K562 (cell line): ENCODE measurements around the gene GJC2. TPM values are rescaled to one million over a fixed set of nuclear protein-coding genes. Genes with fewer than 3 reads are reported as not detected.
A peak's percentile ranks its signal among the peaks of the same experiment; 100 is the strongest.

ENCODE experiments used
- ATAC-seq: fragments of 200-7000 bp; cut with Tn5 transposase; 3 replicates; pipeline ENCODE4 v1.9.1; 2020; ENCODE audit warnings: moderate library complexity
- BruUV-seq: library from RNA; stranded (reverse); fragments of 400-500 nt; replicated peaks from 2 replicates; lab custom pipeline; 2021; lab: Mats Ljungman, UMichigan
- CTCF ChIA-PET: fragments of 300-600 bp; formaldehyde crosslinking; extraction: SDS; loops from one replicate; lab custom pipeline; 2021; ENCODE audit warnings: low intra/inter-chr PET ratio; lab: Yijun Ruan, JAX
- POLR2A ChIA-PET: fragments of 300-600, 350-650 bp; sonication (Branson Sonifier 250); formaldehyde crosslinking; extraction: SDS; loops from one replicate; lab custom pipeline; 2021; ENCODE audit warnings: antibody characterized with exemption, inconsistent platforms; lab: Yijun Ruan, JAX
- DNase-seq, 4 experiments: peaks; one replicate each; pipeline versions ENCODE4 v3.0.0 to v3.0.0-alpha.2; 2011 to 2018; ENCODE audit warnings: low spot score in 3 of 4, mixed read lengths in 3 of 4; ENCODE audit errors: extremely low read depth in 1 of 4
- FAIRE-seq: peaks from 2 replicates; lab custom pipeline; 2011; peaks lifted over from hg19 to GRCh38; lab: Jason Lieb, UNC
- H2AFZ ChIP-seq: 2 replicates; pipeline ENCODE4 v1.6.0; 2011; ENCODE audit warnings: low read depth, low read length, control low read depth, inconsistent platforms
- H3K27ac ChIP-seq: fragments of 200-600 bp; 3 replicates; pipeline ENCODE4 v1.8.0; 2011; ENCODE audit warnings: low read depth, mild to moderate bottlenecking, control low read depth, inconsistent platforms, low read length, moderate library complexity, mixed read lengths; ENCODE audit errors: extremely low read depth
- H3K27me3 ChIP-seq, 2 experiments: fragments of 300-600 bp in 1 of 2; 2 replicates in 1 of 2; 3 replicates in 1 of 2; pipeline versions ENCODE4 v1.6.0 to v1.8.0; 2011; ENCODE audit warnings: inconsistent platforms in 2 of 2, low read length in 2 of 2, mild to moderate bottlenecking in 1 of 2, mixed read lengths in 1 of 2, moderate library complexity in 1 of 2; ENCODE audit not compliant: control insufficient read depth in 2 of 2, insufficient read depth in 2 of 2
- H3K36me3 ChIP-seq: fragments of 300-600 bp; 3 replicates; pipeline ENCODE4 v1.8.0; 2011; ENCODE audit warnings: mild to moderate bottlenecking, low read length, inconsistent platforms; ENCODE audit not compliant: control insufficient read depth, insufficient read depth
- H3K4me1 ChIP-seq, 2 experiments: fragments of 200-600 bp in 1 of 2; replicated peaks in 1 of 2; 2 replicates in 1 of 2; 3 replicates in 1 of 2; pipeline versions ENCODE4 v1.5.1 to v1.8.0; 2011; ENCODE audit warnings: inconsistent platforms in 2 of 2, low read length in 2 of 2, mild to moderate bottlenecking in 1 of 2, mixed read lengths in 1 of 2, moderate library complexity in 1 of 2; ENCODE audit not compliant: control insufficient read depth in 2 of 2, insufficient read depth in 2 of 2
- H3K4me2 ChIP-seq: 2 replicates; pipeline ENCODE4 v1.6.1; 2011; ENCODE audit warnings: low read length, control low read depth, inconsistent platforms, mixed read lengths; ENCODE audit not compliant: insufficient read depth
- H3K4me3 ChIP-seq: fragments of 200-600 bp; sonication (generic), shearing (Covaris generic); 2 replicates; pipeline ENCODE4 v1.5.1; 2016; ENCODE audit warnings: control low read depth, inconsistent platforms
- H3K79me2 ChIP-seq: fragments of 200-600 bp; 3 replicates; pipeline ENCODE4 v1.8.0; 2011; ENCODE audit warnings: low read length, inconsistent platforms; ENCODE audit not compliant: control insufficient read depth, insufficient read depth
- H3K9ac ChIP-seq, 2 experiments: 2 replicates each; pipeline versions ENCODE4 v1.6.0 to v1.6.1; 2011; ENCODE audit warnings: low read depth in 2 of 2, low read length in 2 of 2, control low read depth in 1 of 2, inconsistent platforms in 1 of 2, mild to moderate bottlenecking in 1 of 2, mixed read lengths in 1 of 2; ENCODE audit not compliant: insufficient read depth in 1 of 2
- H3K9me1 ChIP-seq: one replicate; pipeline ENCODE4 v1.6.0; 2011; ENCODE audit warnings: inconsistent platforms, mild to moderate bottlenecking, low read length, moderate library complexity; ENCODE audit not compliant: control insufficient read depth, insufficient read depth
- H3K9me3 ChIP-seq: replicated peaks from 2 replicates; pipeline ENCODE4 v1.5.1; 2011; ENCODE audit warnings: low read depth, low read length, inconsistent platforms; ENCODE audit not compliant: control insufficient read depth, insufficient read depth
- H4K20me1 ChIP-seq: replicated peaks from 2 replicates; pipeline ENCODE4 v1.6.1; 2011; ENCODE audit warnings: low read length, inconsistent platforms, mixed read lengths; ENCODE audit not compliant: control insufficient read depth, insufficient read depth
- BDP1 ChIP-seq: IDR thresholded peaks from 3 replicates; pipeline ENCODE4 v1.6.1; 2011; ENCODE audit not compliant: insufficient read length, insufficient read depth
- CBFA2T2 ChIP-seq: fragments of 450-650 bp; conservative IDR thresholded peaks from 2 replicates; pipeline ENCODE4 v1.6.1; 2017; ENCODE audit warnings: mild to moderate bottlenecking
- DDX20 ChIP-seq: fragments of 450-650 bp; IDR thresholded peaks from 2 replicates; pipeline ENCODE4 v1.6.1; 2016; ENCODE audit warnings: missing genetic modification characterization, low read depth, mild to moderate bottlenecking, missing compliant biosample characterization, moderate library complexity
- HDAC8 ChIP-seq: fragments of 450-650 bp; IDR thresholded peaks from 2 replicates; pipeline ENCODE4 v1.6.1; 2016; ENCODE audit warnings: mild to moderate bottlenecking, missing genetic modification characterization, moderate library complexity, missing compliant biosample characterization
- HMG20B ChIP-seq: fragments of 250-450 bp; sonication (Bioruptor Pico); IDR thresholded peaks from 2 replicates; pipeline ENCODE4 v1.5.0; 2021; ENCODE audit warnings: mild to moderate bottlenecking
- MEF2D ChIP-seq: conservative IDR thresholded peaks from 2 replicates; pipeline ENCODE4 v1.6.1; 2016; ENCODE audit warnings: low read depth, missing genetic modification characterization, missing compliant biosample characterization
- NCOA2 ChIP-seq, 2 experiments: fragments of 450-650 bp; IDR thresholded peaks; 2 replicates each; pipeline ENCODE4 v1.6.1; 2018; ENCODE audit warnings: mild to moderate bottlenecking in 2 of 2, moderate library complexity in 1 of 2; ENCODE audit not compliant: partially characterized antibody in 2 of 2
- NR4A1 ChIP-seq, 2 experiments: fragments of 250-450 bp in 1 of 2; fragments of 450-650 bp in 1 of 2; sonication (Bioruptor Pico) in 1 of 2; IDR thresholded peaks; 2 replicates each; pipeline versions ENCODE4 v1.4.0 to v1.6.1; 2016 to 2020; ENCODE audit warnings: mild to moderate bottlenecking in 2 of 2, missing compliant biosample characterization in 1 of 2, missing genetic modification characterization in 1 of 2, moderate library complexity in 1 of 2
- PTTG1 ChIP-seq: fragments of 450-650 bp; IDR thresholded peaks from 2 replicates; pipeline ENCODE4 v1.6.1; 2016; ENCODE audit warnings: low read depth, mild to moderate bottlenecking, missing genetic modification characterization, missing compliant biosample characterization
- PYGO2 ChIP-seq: fragments of 450-650 bp; IDR thresholded peaks from 2 replicates; pipeline ENCODE4 v1.6.1; 2016; ENCODE audit warnings: mild to moderate bottlenecking, missing genetic modification characterization, moderate library complexity, missing compliant biosample characterization
- RAD51 ChIP-seq: fragments of 450-650 bp; IDR thresholded peaks from 2 replicates; pipeline ENCODE4 v1.7.1; 2016; ENCODE audit warnings: low read depth, mild to moderate bottlenecking, borderline replicate concordance
- ZNF140 ChIP-seq: fragments of 250-450 bp; sonication (Bioruptor Pico); IDR thresholded peaks from 2 replicates; pipeline ENCODE4 v1.8.0; 2021; ENCODE audit warnings: moderate library complexity, mild to moderate bottlenecking, inconsistent platforms
- ZNF197 ChIP-seq: fragments of 200-800 bp; sonication (Bioruptor generic); IDR thresholded peaks from 2 replicates; pipeline ENCODE4 v1.6.1; 2016; ENCODE audit warnings: low read depth, missing genetic modification characterization, missing compliant biosample characterization
- ZNF431 ChIP-seq: sonication (generic); formaldehyde crosslinking; IDR thresholded peaks from 2 replicates; pipeline ENCODE4 v1.8.0; 2022; ENCODE audit warnings: mild to moderate bottlenecking, missing genetic modification reagents
- WGBS: fragments of 100-300 bp; shearing (Covaris generic); methylation state at CpG from one replicate; pipeline ENCODE4 v1.1.6; 2016; ENCODE audit warnings: low coverage, mixed read lengths; ENCODE audit not compliant: insufficient coverage; ENCODE audit errors: missing lambda C conversion rate; 5-methylcytosine and 5-hydroxymethylcytosine counted together
- in situ Hi-C: fragments of 300-500 bp; cut with MboI; formaldehyde crosslinking; loops from 4 replicates; pipeline ENCODE4 v1.15.0; 2018; ENCODE audit warnings: inconsistent platforms, mixed read lengths
- intact Hi-C: fragments of 100-400 bp; cut with micrococcal nuclease; formaldehyde crosslinking; loops from 2 replicates; pipeline ENCODE4 v1.14.2; 2022
- polyA plus RNA-seq, 8 experiments: library from polyadenylated mRNA; depleted of rRNA in 4 of 8; stranded (reverse) in 5 of 8; unstranded in 3 of 8; fragments of >200 nt; fragmentation: Nextera tagmentation in 2 of 8; fragmentation: Illumina TruSeq in 1 of 8; extraction: Ambion mirVana in 2 of 8; extraction: Trizol in 1 of 8; gene quantifications; 2 replicates each; pipeline versions ENCODE4 v1.2.1 to v1.2.3, GENCODE V29; 2011 to 2014; ENCODE audit warnings: inconsistent platforms in 1 of 8, missing spikeins in 1 of 8
- total RNA-seq, 7 experiments: library from RNA; depleted of rRNA in 6 of 7; stranded (reverse); fragments of >200 nt in 6 of 7; fragmentation: Illumina TruSeq in 2 of 7; extraction: Trizol in 2 of 7; gene quantifications; 2 replicates each; pipeline versions ENCODE4 v1.2.1 to v1.2.3, GENCODE V29; 2011 to 2021; ENCODE audit warnings: low replicate concordance in 1 of 7
- TF ChIP-seq, protein P1 (sequence below), 2 experiments: fragments of 200-800 bp in 1 of 2; sonication (Bioruptor generic) in 1 of 2; sonication (generic) in 1 of 2; formaldehyde crosslinking in 1 of 2; IDR thresholded peaks in 1 of 2; conservative IDR thresholded peaks in 1 of 2; 2 replicates each; pipeline versions ENCODE4 v1.5.0 to v1.6.1; 2016 to 2020; ENCODE audit warnings: missing compliant biosample characterization in 1 of 2, missing genetic modification characterization in 1 of 2, missing genetic modification reagents in 1 of 2
- TF ChIP-seq, protein P2 (sequence below): fragments of 450-650 bp; IDR thresholded peaks from 2 replicates; pipeline ENCODE4 v1.6.1; 2016; ENCODE audit warnings: missing biosample characterization, missing genetic modification characterization
- TF ChIP-seq, protein P3 (sequence below): fragments of 250-450 bp; sonication (Bioruptor Pico); IDR thresholded peaks from 2 replicates; pipeline ENCODE4 v1.8.0; 2022; ENCODE audit warnings: moderate library complexity, mild to moderate bottlenecking, inconsistent platforms
- TF ChIP-seq, protein P4 (sequence below): IDR thresholded peaks from 3 replicates; pipeline ENCODE4 v1.6.1; 2011; ENCODE audit warnings: borderline replicate concordance, mild to moderate bottlenecking; ENCODE audit not compliant: insufficient read length, insufficient read depth

GJC2 gene
- total and polyA plus RNA-seq, 9 of the 15 experiments (the other 6 are each of a cell fraction or from before 2014, with no cell fraction given): 0.03 to 0.62 (median 0.11) TPM; not detected in 2

DNA sequence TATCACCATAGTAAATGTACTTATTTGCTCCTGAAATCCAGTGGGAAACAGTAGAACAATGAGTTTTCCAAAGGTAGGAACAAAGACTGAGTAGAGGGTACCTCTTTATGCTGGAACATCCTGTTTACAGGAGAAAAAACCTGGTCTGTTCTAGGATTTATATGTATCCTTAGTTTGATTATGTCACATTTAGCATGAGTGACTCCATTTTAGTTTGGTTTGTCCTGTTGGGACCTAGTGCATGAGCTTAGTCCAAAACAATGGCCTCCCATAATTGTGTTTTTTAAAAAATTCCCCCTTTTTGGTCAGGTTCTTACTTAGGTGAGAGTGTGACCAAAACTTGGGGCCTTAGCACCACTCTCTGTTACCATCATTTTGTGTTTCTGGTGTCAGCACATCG, 37.1 kb upstream of the GJC2 start:
- H3K4me3 ChIP-seq: no peak overlapping the region
- no peaks in the 10 kb centered on the region for H3K9me3 ChIP-seq
- H3K36me3 ChIP-seq: peaks cover 5% of the 10 kb centered on the region; the same call in 1 of the 3 replicates
- no peak overlapping the region for H3K9ac ChIP-seq
- H3K27ac ChIP-seq: no peak overlapping the region
- no peaks in the 10 kb centered on the region for H3K27me3 ChIP-seq
- no peak overlapping the region for H3K4me2 ChIP-seq
- peaks cover 24% of the 10 kb centered on the region for H3K79me2 ChIP-seq
- H4K20me1 ChIP-seq: no peaks in the 10 kb centered on the region
- DNase-seq: no peak
- H3K9me1 ChIP-seq: no peaks in the 10 kb centered on the region
- BruUV-seq: no TSS peak
- 17% methylated on average over 1 of the region's 1 CpG for WGBS
- intact Hi-C loops: no loop called here
- peaks cover 16 to 25% of the 10 kb centered on the region in 2 experiments; a peak in 4 of 5 replicates for H3K4me1 ChIP-seq
- ChIA-PET POLR2A (interaction anchor here (0.8 to 1.4 kb wide), 2 partner anchors 10 to 25 kb away, joined by 3 to 4 read pairs; no protein-coding TSS in a partner anchor), CTCF (no interaction called here)
- in situ Hi-C loops: no loop called here
- no peak for ATAC-seq
- H2AFZ ChIP-seq: no peak overlapping the region
- FAIRE-seq: no peak
- TF ChIP-seq HDAC8 (tag) (peak; percentile 59; the same call in 1 of the 2 replicates), HMG20B (CRISPR knock-in tag) (no peak), BDP1 (no peak), NCOA2 (IDR thresholded peaks at IDR 0.05; ENCODE audit: partially characterized antibody in 2 of 2) (no peak), CBFA2T2 (no peak), PTTG1 (peak; percentile 70), RAD51 (no peak), ZNF140 (no peak), PYGO2 (tag) (0 out of 2 replicates have a peak, but pooled peaks have one; percentile 51), DDX20 (peak; percentile 69; the same call in 1 of the 2 replicates), ZNF431 (CRISPR knock-in tag) (no peak), NR4A1 (CRISPR knock-in tag; IDR thresholded peaks at IDR 0.05) (no peak), NR4A1 (tag; IDR thresholded peaks at IDR 0.05) (peak; percentile 83; the same call in 1 of the 2 replicates), MEF2D (tag) (0 out of 2 replicates have a peak, but pooled peaks have one; percentile 40), ZNF197 (CRISPR knock-in tag) (0 out of 2 replicates have a peak, but pooled peaks have one; percentile 35)
- TF ChIP-seq, protein P1, sequence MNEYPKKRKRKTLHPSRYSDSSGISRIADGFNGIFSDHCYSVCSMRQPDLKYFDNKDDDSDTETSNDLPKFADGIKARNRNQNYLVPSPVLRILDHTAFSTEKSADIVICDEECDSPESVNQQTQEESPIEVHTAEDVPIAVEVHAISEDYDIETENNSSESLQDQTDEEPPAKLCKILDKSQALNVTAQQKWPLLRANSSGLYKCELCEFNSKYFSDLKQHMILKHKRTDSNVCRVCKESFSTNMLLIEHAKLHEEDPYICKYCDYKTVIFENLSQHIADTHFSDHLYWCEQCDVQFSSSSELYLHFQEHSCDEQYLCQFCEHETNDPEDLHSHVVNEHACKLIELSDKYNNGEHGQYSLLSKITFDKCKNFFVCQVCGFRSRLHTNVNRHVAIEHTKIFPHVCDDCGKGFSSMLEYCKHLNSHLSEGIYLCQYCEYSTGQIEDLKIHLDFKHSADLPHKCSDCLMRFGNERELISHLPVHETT (CRISPR knock-in tag; conservative IDR thresholded peaks at IDR 0.05 in 1 of 2, IDR thresholded peaks at IDR 0.05 in 1 of 2): no peak
- TF ChIP-seq, protein P2, sequence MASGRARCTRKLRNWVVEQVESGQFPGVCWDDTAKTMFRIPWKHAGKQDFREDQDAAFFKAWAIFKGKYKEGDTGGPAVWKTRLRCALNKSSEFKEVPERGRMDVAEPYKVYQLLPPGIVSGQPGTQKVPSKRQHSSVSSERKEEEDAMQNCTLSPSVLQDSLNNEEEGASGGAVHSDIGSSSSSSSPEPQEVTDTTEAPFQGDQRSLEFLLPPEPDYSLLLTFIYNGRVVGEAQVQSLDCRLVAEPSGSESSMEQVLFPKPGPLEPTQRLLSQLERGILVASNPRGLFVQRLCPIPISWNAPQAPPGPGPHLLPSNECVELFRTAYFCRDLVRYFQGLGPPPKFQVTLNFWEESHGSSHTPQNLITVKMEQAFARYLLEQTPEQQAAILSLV (tag): peak; percentile 42; the same call in 1 of the 2 replicates
- TF ChIP-seq, protein P3, sequence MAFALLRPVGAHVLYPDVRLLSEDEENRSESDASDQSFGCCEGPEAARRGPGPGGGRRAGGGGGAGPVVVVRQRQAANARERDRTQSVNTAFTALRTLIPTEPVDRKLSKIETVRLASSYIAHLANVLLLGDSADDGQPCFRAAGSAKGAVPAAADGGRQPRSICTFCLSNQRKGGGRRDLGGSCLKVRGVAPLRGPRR (CRISPR knock-in tag): no peak
- TF ChIP-seq, protein P4, sequence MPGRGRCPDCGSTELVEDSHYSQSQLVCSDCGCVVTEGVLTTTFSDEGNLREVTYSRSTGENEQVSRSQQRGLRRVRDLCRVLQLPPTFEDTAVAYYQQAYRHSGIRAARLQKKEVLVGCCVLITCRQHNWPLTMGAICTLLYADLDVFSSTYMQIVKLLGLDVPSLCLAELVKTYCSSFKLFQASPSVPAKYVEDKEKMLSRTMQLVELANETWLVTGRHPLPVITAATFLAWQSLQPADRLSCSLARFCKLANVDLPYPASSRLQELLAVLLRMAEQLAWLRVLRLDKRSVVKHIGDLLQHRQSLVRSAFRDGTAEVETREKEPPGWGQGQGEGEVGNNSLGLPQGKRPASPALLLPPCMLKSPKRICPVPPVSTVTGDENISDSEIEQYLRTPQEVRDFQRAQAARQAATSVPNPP: no peak
